NCI-H2227 treated with DMSO at 0.1 percent for 48 hours (cell line): ENCODE results near the gene ELOVL6.
A peak's percentile ranks its signal among the peaks of the same experiment; 100 is the strongest.
"Not testable (repeated sequence)": the region's sequence is repeated elsewhere in the genome, so short reads cannot be mapped to it uniquely, and the experiment has no call there.

Experiments
- DNase-seq: peaks from one replicate; lab custom pipeline; 2025; lab: John Stamatoyannopoulos, UW

ELOVL6 gene

DNA sequence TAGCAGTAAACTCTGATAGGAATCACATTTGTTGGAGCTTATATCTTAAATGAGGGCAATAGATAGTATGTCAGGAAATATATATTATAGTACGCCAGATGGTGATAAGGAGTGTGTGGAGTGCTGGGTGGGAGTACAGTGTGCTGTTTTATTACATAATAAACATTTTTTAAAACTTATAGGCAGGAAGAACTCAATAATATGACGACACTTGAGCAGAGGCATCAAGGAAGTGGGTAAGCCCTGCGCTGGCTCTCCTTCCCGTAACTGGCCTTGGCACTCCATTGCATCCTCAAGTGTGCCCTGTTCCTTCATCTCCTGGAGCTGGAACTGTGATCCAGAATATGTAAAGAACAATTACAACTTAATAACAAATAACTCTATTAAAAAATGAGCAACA lies 123.8 kb downstream of the ELOVL6 start:
- no peak for DNase-seq

DNA sequence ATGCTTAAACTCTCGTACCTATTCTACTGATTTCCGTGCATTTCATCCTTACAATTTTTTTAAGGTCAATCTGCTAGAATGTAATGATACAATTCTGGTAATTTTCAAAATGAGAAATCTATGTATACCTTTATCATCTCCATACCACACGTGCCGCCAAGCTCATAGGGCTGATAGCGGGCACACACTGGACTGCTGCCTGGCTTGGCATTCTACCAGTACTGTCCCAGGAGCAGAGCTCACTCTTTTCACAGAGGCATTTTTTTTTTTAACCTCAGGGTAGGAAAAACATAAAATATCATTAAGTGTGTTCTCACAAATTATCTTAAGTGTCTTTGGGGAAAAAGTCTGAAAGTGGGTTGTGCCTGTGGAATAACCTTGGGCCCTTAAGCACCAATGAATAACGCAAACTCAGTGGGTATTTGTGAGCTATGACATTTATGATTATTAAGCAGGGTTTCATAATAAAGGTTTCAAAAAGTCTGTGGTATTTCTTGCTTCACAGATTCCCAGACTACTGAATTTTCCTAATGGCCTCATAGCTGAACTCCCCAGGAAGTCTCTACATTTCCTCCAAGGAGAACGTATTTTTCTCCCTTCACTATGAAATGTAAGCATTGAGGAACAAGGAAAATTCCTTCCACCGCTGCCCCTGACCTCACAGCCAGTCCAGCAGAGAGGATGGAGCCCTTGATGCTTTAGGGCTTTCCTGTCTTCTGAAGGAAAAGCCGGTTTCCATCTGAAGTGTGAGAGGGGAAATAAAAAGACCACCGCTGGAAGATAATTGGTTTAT lies 125.2 kb downstream of the ELOVL6 start:
- peak; percentile 45 for DNase-seq

DNA sequence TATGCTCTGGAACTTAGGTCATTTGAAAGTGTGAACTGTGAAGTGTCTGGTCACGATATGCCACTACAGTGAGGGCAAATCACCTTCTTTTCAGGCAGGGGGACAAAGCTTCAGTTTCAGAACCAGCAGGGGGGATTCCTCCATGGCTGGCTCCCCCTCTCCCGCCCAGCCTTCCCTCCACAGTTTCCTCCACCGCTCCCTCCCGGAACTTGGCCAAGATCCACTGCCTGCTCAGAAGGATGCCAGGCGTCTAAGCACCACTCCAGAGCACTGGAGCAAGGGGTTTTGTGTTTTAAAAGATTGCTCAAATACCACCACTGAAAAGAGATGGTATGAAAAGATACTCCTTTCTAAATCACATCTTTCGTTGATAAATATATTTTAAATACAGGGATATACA lies 126.9 kb downstream of the ELOVL6 start:
- no peak for DNase-seq

DNA sequence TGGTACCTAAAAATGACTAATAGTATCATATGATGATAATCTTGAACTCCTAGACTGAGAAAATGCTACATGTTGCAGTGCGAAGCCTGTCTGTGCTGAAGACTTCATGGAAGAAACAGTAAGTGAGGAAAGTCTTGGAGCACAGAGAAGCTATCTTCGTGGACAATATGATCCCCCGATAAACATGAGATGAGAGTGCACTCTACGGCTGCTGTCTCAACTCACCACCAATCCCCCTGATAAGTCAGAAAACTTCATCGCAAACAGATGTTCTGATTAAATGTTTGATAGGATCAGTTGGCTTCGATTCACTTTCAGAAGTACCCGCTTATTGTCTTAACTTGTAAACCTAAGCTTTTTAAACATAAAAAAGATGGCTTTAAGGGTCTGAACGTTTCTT lies 130.2 kb downstream of the ELOVL6 start:
- no peak for DNase-seq

DNA sequence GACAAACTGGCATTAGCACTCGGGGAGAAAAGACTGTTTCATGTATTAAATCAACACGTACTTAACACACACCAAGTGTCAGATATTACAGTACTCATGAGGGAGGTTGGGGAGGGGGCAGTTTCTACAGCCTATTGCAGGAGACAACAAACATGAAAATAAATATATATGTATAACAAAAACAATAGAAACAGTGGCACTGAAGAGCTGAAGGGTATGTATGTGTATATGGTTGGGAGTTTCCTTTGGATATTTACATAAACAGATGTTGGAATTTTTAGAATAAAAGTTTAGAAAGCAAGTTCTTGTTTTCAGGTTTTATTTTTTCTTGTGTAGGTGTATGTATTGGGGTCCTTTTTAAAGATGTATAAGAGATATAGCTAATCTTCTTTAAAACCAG lies 133.5 kb downstream of the ELOVL6 start:
- no peak for DNase-seq

DNA sequence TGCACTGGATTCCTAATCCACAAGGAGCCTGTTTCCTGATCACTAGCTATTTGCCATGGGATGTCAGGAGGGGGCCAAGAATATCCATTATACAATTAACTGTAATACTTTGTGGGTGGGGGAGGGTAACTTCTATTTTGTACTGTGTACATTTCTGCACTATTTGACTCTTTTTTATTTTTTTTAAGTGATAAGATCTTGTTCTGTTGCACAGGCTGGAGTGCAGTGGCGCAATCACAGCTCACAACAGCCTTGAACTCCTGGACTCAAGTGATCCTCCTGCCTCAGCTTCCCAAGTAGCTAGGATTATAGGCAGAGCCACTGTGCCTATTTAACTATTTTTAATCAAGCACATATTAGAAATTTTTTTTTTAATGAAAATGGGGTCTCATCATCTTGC lies 134.1 kb downstream of the ELOVL6 start:
- no peak for DNase-seq

DNA sequence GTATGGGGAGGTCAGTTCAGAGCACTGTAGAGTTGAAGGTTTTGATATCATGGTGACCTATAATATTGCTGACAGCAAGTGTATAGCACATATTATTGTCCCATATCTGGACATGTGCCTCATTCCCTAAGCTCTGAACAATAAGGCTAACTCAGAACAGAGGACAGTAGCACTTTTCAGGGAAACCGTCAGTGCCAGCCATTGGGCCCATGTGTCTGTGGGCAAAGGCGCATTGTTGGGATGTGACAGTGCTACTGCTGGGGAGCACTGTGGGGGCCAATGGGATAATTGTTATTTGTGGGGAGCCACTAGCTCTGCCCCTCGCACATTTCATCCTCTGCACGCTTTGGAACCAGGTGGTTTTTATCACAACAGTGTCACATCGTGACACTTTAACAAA lies 136.2 kb downstream of the ELOVL6 start:
- DNase-seq = no peak

DNA sequence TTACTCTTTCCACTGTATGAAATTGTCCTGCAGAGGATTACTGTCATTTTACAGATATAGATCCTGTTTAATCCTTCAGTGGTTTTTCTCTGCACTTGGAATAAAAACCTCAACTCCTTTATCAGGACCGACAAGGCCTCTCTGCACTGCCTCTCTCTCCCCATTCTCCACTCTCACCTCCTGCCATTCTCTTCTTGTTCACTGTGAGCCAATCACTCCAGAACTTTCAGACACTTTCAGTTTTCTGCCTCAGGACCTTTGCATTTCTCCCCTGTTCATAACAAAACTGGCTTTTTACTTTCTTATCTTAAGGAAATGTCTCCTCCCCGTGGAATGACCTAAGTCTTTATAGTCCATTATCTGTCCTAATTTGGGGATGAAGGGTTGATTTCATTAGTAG lies 137.3 kb downstream of the ELOVL6 start:
- no peak for DNase-seq

DNA sequence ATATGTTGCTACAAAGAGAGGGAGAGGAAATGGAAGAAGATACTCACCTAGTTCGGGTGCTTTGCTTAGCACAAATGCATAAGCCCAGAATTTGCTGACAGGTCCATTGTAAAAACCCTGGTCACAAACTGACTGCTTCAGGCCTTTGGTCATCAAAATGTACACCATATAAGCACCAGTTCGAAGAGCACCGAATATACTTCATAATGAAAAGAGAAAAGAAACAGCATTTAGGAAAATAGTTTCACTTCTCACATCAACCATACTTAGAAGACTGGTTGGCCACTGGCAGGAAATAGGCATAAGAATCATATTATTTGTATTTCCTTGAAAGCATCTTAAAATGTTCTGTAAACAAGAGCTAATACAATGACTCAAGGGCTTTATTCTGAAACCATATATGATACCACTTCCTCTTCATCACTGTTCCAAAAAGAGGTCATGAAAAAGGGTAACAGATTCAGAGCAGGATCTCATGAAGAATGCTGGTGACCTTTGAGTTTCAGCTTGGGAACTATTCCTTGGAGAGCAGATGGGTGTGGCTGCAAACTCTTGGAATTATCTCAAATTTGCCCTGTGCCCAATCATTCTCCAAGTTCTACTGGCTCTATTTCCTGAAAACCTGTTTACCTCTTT lies 138.7 kb downstream of the ELOVL6 start:
- DNase-seq = no peak

DNA sequence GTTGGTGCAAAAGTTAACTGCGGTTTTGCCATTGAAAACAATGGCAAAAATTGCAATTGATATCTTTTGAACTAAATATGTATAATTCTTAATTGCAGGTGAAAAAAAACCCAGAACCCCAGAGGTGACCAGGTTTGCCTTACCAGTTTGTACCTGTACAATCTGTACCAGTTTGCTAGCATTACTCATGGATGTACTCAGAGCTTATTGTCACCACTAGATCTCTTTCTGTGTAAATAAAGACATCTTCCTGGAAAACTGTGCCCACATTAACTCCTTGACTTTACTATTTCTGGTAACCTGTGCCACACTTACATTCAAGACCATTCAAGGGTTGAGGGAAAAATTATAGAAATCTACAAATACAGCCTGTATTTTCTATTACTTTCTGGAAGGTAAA lies 139.7 kb downstream of the ELOVL6 start:
- DNase-seq = no peak

DNA sequence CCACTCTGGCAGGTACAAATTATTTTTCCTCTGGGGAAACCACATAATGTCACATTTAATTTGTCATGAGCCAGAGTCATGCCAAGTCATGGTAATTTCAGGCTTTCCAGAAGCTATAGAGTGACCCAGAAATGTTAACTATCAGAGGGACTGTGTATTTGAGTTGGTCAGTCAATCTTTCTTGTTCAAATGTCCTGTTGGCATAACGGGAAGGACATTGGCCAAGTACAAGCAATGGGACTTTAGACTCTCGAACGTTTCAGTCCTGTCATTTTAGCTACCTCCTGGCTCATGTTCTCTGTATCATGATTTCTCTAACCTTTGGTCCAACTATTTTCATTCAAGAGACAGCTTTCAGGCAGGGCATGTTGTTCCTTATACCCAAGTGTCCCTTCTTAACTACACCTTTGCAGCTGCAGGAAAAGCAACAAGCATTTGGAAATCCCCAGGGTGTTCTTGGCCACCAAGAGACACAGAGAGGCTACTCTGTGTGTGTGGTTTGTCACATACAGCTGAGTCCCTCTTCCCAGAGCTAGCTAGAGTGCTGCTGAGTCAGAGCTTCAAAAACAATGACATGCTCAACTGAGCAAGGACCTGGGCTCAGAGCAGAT lies 143.2 kb downstream of the ELOVL6 start:
- no peak for DNase-seq

DNA sequence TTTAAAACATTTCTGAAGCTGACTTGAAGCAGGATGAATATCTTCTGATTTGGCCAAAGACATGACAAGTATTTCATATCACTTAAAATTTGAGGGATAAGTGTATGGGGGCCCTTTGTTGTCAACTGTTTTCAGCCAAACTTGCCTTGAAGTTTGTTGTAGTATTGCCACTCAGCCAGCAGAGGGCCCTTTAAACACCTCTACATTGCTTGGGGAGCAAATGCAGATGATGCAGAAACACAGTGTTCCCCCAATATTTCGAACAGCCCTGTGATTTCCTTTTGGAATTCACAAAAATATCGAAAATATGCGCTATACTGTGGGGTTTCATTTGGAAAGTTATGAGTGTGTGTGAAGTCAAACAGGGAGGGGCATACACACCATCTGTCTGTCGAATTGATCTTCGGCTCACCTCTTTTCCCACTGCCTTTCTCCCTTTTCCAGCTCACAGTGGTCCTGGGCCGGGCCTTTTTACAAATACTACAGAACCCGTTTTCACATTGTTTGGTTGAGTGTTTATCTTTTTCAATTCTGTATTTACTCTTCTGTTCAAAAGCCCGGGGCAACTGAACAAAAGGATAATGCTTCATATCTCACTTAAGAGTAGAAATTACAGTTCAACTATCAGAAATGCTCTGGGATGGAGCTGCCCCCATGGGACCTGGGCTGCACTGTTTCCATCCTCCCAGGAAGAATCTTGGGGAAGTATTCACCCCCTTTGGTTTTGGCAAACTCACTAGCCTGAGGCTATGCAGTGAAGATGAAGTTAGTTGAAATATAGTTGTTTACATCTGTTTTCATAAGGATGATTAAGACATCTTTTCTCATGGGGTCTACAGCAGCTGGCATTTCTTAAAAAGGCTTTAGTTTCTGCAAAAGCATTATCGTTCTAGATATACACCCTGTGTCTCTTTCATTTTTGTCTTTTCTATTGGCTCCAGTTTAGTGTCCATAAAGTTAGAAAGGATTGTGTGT lies 148.2 kb downstream of the ELOVL6 start:
- peak; percentile 10 for DNase-seq

DNA sequence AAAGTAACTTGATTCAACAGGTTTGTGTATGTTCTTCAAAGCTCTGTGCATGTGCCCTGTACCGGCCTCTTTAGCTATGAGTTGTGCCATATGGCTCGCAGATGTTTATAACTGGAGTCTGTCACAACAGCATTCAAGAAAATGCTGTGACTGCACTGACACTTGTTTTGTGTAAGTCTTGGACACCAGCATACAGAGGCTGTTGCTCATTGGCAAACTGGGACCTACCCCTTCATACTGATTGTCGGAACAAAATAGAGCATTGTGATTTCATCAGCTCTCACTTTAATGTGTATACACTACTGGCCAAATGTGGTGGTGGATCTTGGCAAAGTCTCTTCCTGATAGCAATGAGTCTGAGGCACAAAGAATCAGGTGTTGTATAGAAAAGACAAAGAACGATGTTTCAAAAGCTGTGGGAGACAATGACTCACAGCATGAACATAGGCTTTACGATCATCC lies 151.8 kb downstream of the ELOVL6 start:
- DNase-seq = peak; percentile 8

DNA sequence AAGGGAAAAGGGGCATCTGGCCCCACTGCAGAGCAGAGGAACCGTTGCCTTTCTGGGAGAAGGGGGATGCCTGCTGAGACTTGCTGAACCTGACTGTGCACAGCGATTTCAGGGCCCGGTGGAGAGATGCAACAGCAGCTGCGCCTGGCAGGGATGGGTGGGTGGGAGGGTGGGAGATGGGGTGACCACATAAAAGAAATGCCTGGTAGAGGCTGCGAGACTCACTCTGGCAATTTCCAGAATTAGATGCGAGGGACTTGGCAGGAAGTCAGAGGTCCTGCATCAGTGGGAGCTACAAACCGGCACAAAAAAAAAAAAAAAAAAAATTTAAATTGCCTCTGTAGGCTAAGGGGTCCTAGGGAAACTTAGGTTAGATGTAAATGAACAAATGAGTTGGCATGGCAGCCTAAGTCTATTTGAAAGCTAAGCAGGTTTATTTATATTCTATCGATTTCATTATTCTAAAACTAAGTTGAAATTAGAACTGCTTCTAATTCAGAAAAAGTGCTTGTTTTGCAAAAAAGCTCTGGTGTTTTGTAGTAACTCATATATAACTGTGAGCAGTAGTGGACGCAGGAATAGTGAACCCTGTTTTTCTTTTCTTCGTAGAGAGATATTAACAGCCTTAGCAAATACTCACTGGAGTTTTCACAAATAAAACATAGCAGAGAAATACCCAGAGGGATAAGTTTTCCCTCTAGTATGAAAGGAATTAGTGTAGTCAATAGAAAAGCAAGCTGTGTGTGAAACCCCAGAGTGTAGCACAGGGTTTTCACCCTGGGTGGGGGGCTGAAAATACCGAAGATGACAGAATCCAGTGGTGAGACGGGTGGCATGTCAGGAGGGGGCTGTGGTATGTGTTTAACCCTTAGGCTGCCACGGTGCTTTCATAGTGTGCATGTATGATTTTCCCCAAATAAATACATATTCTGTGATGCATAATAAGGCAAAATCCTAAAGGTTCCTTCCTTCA lies 155.6 kb downstream of the ELOVL6 start:
- DNase-seq = no peak

DNA sequence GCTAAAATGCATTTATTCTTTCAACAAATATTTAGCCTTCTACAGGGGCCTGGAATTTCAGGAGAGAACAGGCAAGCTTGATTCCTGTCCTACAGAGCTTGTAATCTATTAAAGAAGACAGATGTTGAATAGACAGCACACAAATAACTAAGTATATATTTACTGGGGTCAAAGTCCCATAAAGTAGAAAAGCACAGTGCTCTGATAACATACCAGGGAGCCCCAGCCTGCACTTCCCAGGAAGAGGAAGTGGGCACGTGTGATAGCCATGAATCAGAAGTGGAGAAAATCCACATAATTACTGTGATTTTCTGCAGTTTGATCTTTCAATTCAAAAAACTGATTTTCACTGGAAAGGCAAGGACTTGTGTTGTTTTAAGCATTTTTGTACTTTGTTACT lies 156.7 kb downstream of the ELOVL6 start:
- DNase-seq = peak; percentile 36

DNA sequence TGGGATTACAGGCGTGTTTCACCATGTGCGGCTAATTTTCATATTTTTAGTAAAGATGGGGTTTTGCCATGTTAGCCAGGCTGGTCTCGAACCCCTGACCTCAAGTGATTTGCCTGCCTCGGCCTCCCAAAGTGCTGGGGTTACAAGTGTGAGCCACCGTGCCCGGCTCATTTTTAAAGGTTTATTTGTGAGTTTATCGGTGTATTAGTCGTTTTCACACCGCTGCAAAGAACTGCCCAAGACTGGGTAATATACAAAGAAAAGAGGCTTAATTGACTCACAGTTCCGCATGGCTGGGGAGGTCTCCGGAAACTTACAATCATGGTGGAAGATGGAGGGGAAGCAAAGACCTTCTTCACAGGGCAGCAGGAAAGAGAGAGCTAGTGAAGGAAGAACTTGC lies 159.3 kb downstream of the ELOVL6 start:
- DNase-seq = not testable (repeated sequence)

DNA sequence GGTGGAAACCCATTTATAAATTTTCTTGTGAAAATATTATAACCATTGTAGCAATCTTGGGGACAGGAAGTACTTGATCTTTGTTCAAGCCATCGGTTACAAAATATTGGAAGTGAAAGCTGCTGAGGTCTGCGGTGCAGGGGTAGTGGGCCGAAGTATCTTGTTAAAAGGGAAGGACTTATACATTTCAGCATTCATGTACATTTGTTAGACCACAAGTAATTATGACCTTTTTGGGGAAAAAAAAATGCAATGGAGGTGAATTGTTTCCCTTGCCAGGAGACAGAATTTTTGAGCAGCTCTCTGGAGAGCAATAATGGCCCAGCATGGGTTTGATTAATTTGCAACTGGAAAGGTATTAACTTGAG lies 164.4 kb downstream of the ELOVL6 start:
- no peak for DNase-seq

DNA sequence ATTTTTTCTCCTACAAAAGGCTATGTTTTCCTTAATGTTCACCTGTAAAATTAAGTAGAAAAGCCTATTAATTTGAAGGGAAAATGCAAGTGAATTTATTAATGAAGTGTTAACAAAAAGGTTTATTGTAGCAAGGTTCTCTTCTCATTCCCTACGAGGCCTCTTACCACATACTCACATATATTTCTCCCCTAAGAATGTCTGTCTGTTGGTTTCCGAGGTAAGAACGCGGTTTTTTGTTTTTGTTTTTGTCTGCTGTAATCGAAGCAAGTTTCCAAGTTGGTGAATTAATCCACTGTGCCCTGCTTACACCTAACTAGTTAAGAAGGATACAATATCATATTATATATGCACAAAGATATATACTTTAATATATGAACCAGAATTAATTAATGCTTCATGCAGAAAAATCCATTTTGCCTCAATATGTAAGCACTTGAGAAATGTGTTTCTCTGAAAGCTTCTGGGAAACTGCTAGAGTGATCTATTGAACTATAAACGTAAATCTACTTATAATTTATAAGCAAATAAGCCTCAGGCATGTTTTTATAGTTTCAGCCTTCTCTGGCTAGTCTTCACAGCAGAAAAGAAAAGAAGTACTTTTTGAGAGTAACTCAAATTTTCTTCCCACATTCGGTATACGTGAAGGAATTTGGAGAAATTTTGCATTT lies 164.9 kb downstream of the ELOVL6 start:
- no peak for DNase-seq

DNA sequence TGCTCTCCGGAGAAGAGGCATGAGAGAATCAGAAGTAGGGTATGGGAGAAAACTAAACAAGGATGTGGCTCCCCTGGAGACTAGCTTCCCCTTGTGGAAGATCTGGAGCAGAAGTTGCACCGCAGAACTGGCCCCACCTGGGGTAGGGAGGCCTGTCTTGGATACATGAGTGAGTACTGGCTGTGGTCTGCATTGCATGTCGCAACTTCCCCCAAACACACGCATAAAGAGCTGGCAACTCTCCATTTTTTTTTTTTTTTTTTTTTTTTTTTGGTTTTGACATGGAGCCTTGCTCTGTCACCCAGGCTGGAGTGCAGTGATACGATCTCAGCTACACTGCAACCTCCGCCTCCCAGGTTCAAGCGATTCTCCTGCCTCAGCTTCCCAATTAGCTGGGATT lies 165.8 kb downstream of the ELOVL6 start:
- DNase-seq = no peak

DNA sequence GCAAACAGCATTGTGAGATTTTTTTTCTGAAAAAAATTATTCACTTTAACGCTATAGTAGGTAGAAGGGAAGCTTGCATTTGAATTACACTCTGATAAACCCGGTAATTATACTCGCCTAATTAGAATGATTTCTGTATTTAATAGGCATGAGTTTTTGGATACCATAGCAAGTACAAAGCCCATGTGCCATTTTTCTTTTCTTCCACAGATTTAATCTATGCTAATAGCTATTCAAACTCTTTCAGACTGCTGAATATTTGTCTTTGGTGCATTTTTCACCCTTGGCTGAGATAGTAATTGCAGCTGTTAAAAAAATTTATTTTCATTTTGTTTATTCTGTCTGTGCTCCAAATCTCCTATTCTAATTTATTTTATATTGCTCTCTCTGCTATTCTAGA lies 172.7 kb downstream of the ELOVL6 start:
- DNase-seq = no peak
